HG03571 (cell line): ENCODE results near the gene TRANK1.
A peak's percentile ranks its signal among the peaks of the same experiment; 100 is the strongest.
"Not testable (repeated sequence)": the region's sequence is repeated elsewhere in the genome, so short reads cannot be mapped to it uniquely, and the experiment has no call there.

Experiments used
- ATAC-seq: cut with Tn5 transposase; IDR thresholded peaks from one replicate; pipeline ENCODE4 v1.9.1; 2021; ENCODE audit not compliant: unreplicated experiment

Gene TRANK1

GRCh38 chr3:36893826-36894225, 51.0 kb downstream of the TRANK1 start:
- no peak for ATAC-seq

GRCh38 chr3:36893137-36893557, 51.7 kb downstream of the TRANK1 start:
- peak; percentile 42 for ATAC-seq

DNA sequence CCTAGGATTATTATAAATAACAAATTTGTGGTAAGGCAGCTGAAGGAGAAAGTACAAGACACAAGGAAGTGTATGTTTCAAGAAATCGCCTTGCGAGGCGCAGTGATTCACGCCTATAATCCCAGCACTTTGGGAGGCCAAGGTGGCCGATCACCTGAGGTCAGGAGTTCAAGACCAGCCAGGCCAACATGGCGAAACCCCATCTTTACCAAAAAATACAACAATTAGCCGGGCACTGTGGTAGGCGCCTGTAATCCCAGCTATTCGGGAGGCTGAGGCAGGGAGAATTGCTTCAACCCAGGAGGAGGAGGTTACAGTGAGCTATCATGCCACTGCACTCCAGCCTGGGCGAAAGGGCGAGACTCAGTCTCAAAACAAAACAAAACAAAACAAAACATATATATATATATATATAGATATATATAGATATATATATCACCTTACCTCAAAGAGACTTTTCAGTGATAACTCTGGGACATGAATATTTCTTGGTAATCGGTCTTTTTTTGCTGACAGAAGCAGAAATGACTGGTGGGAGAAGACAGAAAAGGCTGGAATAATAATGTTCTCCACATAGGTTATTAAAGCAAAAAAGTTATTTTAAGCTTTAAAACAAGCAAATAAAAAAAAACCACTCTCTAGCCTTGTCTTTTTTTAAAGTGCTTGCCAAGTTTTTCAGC, 52.3 kb downstream of the TRANK1 start:
- no peak for ATAC-seq

- peak; percentile 75 for ATAC-seq
These were observed 53.1 kb downstream of the TRANK1 start for GRCh38 chr3:36891701-36892160.

DNA sequence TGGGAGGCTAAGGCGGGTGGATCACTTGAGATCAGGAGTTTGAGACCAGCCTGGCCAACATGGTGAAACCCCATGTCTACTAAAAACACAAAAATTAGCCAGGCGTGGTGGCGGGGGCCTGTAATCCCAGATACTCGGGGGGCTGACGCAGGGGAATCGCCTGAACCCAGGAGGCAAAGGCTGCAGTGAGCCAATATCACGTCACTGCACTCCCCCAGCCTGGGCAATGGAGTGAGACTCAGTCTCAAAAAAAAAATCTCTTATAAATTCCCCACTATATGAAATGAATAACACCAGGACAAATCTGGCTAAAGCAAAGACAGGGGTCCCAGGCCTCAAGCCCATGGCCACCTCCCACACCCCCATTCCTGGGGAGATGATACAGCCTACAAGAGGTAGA, 53.8 kb downstream of the TRANK1 start:
- not testable (repeated sequence) for ATAC-seq

- no peak for ATAC-seq
These were observed 54.6 kb downstream of the TRANK1 start for GRCh38 chr3:36890261-36890660.

- no peak for ATAC-seq
These were observed 63.1 kb downstream of the TRANK1 start for GRCh38 chr3:36881735-36882134.

DNA sequence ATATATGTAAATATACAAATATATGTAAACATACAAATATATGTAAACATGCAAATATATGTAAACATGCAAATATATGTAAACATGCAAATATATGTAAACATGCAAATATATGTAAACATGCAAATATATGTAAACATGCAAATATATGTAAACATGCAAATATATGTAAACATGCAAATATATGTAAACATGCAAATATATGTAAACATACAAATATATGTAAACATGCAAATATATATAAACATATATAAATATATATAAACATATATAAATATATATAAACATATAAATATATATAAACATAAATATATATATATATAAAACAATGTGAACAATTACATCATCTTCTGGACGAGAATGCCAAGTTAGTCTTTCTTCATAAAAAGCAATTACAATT, 65.0 kb downstream of the TRANK1 start:
- ATAC-seq, result not testable (repeated sequence)

- ATAC-seq, result no peak
These were observed 66.7 kb downstream of the TRANK1 start for GRCh38 chr3:36877930-36878685.

GRCh38 chr3:36876181-36876936, 68.5 kb downstream of the TRANK1 start:
- ATAC-seq, result peak; percentile 100

DNA sequence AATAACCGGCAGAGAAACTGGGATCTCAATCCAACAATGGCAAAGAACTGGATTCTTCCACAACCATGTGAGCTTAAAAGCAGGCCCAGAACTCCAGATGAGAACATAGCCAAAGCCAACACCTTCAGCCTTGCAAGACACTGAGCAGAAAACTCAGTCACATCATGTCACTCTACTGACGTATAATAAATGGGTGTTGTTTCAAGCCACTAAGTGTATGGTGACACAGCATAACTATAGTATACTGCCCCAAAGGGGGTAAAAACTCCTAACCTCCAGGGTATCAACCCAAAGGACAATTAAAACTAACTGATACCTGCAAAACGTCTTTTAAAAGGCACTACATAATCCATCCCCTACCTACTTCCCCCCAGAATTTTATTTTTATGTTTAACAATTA, 69.5 kb downstream of the TRANK1 start:
- no peak for ATAC-seq

- no peak for ATAC-seq
These were observed 70.4 kb downstream of the TRANK1 start for GRCh38 chr3:36874424-36874823.

DNA sequence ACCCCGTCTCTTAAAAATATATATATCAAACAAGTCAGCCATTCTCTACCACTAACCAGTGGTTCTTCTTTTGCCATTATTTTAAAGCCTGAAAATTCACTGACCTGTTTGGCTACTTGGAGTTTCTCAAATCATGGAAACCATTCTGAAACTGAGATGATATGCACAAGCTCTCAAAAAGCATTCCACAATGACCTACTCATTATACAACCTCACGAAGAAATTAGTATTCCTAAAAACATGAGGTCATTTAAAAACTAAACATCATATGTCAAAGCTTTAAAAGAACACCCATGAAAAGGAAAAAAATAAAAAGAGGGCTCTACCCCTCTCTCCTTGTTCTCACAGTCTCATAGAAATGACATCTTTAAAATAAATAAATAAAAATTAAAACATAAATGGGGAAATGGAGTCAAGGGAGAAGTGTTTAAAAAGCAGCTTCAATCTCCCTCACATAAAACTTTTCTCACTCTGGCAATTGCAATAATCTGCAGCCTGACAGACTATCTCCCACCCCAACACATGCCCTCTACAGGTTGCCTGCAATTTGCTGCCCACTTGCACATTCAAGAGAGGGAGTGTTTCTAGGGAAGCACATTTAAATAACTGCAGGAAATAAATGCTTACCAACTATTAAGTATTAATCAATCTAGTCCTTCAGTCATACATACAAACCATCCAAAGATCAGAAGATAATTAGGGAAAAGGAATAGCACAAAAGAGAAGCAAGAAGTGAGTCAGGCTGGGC, 73.3 kb downstream of the TRANK1 start:
- no peak for ATAC-seq

DNA sequence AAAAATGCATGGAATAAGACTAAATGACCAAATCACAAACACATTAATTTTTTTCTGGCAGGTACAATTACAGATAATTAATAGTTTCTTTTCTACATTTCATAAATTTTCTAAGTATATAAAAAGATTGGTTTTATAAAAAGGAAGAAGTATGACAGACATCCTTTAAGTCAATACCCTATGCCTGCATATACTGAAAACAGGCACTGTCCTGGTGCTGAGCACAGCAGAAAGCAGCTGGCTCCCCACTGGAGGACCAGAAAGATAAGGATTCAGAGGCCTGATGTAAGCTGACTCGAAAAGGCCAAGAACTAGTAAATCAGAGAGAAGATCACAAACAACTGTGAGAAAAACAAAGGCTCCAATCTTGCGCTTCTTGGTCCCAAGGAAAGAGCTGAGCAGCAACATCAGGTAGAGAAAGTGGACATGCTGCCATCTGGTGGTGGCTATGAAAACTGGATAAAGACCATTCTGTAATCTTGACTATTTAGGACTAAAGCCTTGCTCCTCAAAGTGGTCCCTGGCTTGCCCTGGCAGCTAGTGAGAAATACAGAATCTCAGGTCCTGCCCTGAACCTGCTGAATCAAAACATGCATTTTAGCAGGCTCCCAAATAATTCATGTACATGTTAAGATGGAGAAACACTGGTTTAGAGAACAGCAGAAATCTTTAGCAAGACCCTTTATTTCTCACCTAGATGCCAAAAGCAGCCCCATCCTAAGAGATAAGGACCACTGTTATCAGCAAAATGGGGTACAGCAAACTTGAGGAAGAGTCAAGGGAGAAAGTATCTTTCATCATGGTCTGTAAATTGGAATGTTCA, 76.0 kb downstream of the TRANK1 start:
- ATAC-seq, result peak; percentile 85

- ATAC-seq, result no peak
These were observed 77.0 kb downstream of the TRANK1 start for GRCh38 chr3:36867810-36868209.

GRCh38 chr3:36866368-36866767, 78.5 kb downstream of the TRANK1 start:
- no peak for ATAC-seq

GRCh38 chr3:36864180-36865053, 80.4 kb downstream of the TRANK1 start:
- no peak for ATAC-seq

- ATAC-seq, result no peak
These were observed 82.6 kb downstream of the TRANK1 start for GRCh38 chr3:36862076-36862755.

DNA sequence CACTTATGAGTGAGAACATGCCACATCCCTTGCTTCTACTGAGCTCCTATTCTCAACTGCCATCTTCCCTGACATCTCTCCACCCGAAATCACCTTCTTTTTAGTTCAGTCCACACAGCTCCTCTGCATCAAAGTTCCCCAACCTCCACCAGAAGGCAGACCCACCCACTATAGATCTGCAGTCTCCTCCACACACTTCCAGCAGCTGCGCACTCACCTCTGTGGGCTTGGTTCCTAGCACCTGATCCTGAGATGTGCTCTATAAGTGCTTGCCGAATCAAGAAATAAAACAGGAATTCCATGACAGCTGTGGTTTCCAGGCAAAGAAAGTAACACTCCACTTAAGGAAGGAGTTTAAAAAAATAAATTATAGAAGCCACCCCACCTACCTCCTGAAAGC, 85.4 kb downstream of the TRANK1 start:
- no peak for ATAC-seq
